ENCODE data around the gene COL13A1. TPM values are rescaled to one million over a fixed set of nuclear protein-coding genes. Genes with fewer than 3 reads are reported as not detected.

COL13A1 gene
- total and polyA plus RNA-seq, 8 donors: 2.1 to 68.5 (median 52.4) TPM

GRCh38 chr10:69787681-69788080, 14.0 kb upstream of the COL13A1 start:
- Histone ChIP-seq H3K36me3 (no peaks in the 10 kb centered on the region), H3K27me3 (peaks cover 0 to 19% of the 10 kb centered on the region in 2 donors), H3K4me1 (no peaks in the 10 kb centered on the region), H3K9me3 (no peaks in the 10 kb centered on the region), H3K27ac (no peak overlapping the region), H3K4me3 (no peak overlapping the region)
- DNase-seq (no peak), ATAC-seq (no peak)
- intact Hi-C loops (cut with DNase I): no loop called here
- no peak for TF ChIP-seq CTCF (IDR thresholded peaks at IDR 0.05)

GRCh38 chr10:69789164-69789576, 12.5 kb upstream of the COL13A1 start:
- intact Hi-C loops (cut with DNase I): no loop called here
- ATAC-seq (no peak), DNase-seq (no peak)
- H3K27me3 ChIP-seq: peaks cover 0 to 5% of the 10 kb centered on the region in 2 donors
- H3K4me1 ChIP-seq: no peaks in the 10 kb centered on the region
- H3K4me3 ChIP-seq: no peak overlapping the region
- H3K36me3 ChIP-seq: no peaks in the 10 kb centered on the region
- TF ChIP-seq CTCF (IDR thresholded peaks at IDR 0.05): peak; percentile 42 to 57
- no peak overlapping the region for H3K27ac ChIP-seq
- no peaks in the 10 kb centered on the region for H3K9me3 ChIP-seq

- no peak overlapping the region for H3K27ac ChIP-seq
- ATAC-seq (no peak), DNase-seq (no peak)
- no peak for TF ChIP-seq CTCF (IDR thresholded peaks at IDR 0.05)
- intact Hi-C loops (cut with DNase I): no loop called here
- H3K36me3 ChIP-seq: no peaks in the 10 kb centered on the region
- H3K4me3 ChIP-seq: no peak overlapping the region
- peaks cover 0 to 14% of the 10 kb centered on the region in 2 donors for H3K9me3 ChIP-seq
- no peaks in the 10 kb centered on the region for H3K4me1 ChIP-seq
- H3K27me3 ChIP-seq: no peaks in the 10 kb centered on the region
Measured at GRCh38 chr10:69791812-69792211, 9.9 kb upstream of the COL13A1 start.

GRCh38 chr10:69792341-69792740, 9.4 kb upstream of the COL13A1 start:
- H3K4me3 ChIP-seq: no peak overlapping the region
- no peak for TF ChIP-seq CTCF (IDR thresholded peaks at IDR 0.05)
- H3K36me3 ChIP-seq: no peaks in the 10 kb centered on the region
- H3K9me3 ChIP-seq: peaks cover 0 to 14% of the 10 kb centered on the region in 2 donors
- H3K4me1 ChIP-seq: no peaks in the 10 kb centered on the region
- H3K27ac ChIP-seq: no peak overlapping the region
- ATAC-seq (no peak), DNase-seq (no peak)
- no peaks in the 10 kb centered on the region for H3K27me3 ChIP-seq
- intact Hi-C loops (cut with DNase I): no loop called here

- Histone ChIP-seq H3K4me1 (no peaks in the 10 kb centered on the region), H3K36me3 (no peaks in the 10 kb centered on the region), H3K9me3 (peaks cover 0 to 14% of the 10 kb centered on the region in 2 donors), H3K27me3 (peaks cover 0 to 7% of the 10 kb centered on the region in 2 donors), H3K27ac (no peak overlapping the region), H3K4me3 (no peak overlapping the region)
- DNase-seq: no peak
- no peak for TF ChIP-seq CTCF (IDR thresholded peaks at IDR 0.05)
- ATAC-seq: no peak
- intact Hi-C loops (cut with DNase I): no loop called here
Measured at GRCh38 chr10:69794673-69795072, 7.0 kb upstream of the COL13A1 start.

Measured in left lung (tissue), 10 donors.